NCI-H1417 treated with DMSO at 0.1 percent for 48 hours (cell line): ENCODE data around the gene OR6S1.
"Not testable (repeated sequence)": the region's sequence is repeated elsewhere in the genome, so short reads cannot be mapped to it uniquely, and the experiment has no call there.

Experiments
- DNase-seq: peaks from one replicate; lab custom pipeline; 2025; lab: John Stamatoyannopoulos, UW

OR6S1 gene

DNA sequence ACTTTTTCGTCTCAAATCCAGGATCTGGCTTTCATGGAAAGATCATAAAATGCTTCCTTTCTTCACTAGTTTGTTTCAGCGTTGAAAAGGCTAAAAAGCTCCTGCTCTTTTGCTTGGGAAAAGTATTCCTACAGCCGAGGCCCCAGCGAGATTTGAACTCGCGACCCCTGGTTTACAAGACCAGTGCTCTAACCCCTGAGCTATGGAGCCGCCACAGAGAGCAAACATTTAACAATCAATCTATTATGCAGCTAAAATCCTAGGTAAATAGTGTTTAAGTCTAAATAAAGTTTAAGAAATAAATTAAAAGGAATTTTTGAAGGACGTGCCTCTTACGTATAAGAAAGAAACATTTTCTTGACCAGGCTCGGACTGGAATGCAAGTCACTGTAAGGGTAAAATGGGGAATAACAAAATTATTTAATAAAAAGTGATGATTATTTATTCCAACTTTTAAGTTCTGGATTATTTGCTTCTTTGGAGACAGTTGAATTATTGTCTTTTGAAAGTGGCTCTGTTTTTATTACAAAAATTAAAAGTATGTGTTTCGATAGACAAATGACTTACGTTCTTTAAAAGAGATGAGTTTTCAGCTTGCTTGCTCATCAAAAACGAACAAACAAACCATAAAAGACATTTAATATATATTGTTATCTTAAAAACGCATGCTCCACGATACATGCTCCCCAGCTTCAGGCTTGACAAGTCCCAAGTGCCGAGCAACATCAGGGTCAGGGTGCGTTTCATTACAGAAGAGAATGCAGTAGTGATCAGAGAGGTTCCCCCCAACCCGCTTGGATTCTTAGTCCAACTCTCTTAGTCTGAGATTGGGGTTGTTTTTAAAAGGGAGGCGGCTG is 10.2 kb downstream of the OR6S1 start:
- DNase-seq = no peak

DNA sequence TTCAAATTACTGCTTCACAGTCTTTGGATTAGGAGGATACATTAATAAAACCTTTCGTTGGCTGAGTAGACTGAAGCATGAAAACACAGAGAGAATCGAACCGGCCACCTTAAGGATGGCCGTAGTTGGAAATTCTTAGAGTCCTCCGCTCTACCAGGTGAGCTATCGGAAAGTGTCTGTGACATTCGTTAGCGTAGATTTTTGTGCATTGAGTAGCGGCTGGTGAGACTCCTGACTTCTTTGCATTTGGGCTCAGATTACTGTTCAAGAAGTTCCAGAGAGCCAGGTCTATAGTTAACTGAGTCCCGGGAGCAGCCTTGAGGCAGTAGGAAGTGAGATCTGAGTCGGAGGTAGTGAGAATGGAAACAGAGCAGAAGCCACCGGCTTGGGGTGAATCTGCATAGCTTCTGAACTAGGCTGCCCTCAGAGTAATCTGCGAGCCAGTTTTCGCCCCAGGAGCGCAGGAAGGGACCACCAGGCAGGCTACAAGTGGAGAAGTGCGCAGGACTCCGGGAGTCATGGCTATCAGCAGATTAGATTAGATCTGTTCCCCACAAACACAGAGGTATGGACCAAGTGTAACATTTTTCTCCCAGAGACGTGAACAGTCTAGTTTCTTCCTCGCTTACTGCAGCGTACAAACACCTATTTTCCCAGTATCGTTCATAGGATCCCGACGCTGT is 11.0 kb downstream of the OR6S1 start:
- DNase-seq = no peak

DNA sequence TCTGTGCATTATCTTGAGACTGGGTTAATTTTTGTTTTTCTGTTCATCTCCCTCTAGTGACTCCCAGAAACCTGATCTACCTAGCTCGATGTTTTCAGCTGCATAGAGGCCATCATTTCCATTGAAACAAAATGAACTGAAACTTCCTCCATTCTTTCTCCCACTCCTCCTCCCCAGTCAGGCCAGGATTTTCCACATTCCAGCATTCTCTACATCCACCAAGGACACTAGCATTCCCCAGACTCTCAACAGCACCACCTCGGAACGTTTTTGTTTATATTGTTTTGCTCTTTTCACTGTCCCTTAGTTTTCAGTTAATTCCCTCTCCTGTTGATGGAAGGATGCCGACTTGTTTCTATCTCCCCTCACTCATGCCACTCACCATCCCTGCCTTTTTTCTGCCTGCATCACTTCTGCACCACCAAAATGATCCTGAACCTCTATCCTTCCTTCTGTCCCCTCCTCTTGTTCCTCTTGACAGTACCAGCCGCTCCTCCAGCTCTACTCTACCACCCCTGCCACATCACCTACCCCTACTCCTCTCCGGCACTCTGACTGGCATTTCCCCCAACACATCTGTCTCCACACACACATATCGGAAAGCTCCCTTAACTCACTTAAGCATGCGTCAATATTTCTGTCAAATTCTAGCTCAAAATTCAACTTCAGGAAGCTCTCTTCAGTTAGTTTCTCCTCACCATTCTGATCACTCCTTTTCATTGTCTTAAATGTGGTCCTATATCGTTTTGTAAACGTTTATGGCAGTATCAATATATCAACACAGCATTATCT is 13.2 kb downstream of the OR6S1 start:
- no peak for DNase-seq

DNA sequence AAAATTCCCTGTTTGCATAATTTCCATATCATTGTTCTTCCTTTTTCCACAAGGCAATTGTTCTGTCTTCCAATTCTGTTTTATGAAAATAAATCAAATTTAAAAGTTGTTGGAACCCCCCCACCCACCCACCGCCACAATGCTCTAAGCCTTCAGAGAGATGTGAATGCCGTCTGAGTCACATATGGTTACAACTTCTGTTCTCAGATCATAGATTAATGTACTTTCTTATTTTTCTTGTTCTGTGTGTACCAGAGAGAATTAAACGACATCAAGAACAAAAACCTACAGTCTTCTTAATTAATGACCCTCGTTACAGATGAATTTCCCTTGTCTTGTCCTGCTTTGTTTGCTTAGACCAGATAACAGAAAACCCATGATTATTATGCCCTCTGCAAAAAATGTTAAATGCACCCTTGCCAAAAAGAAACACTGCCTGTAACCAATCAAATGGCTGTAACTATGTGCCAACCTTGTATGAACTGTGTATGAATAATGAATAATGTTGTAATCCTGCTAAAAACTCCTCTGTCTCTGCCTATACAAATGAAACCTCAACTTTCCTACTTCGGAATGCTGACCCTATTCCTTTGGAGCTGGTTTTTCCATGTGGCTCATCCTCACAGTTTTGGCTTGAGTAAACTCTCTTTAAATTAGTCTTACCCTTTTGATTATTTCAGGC is 14.0 kb downstream of the OR6S1 start:
- no peak for DNase-seq

DNA sequence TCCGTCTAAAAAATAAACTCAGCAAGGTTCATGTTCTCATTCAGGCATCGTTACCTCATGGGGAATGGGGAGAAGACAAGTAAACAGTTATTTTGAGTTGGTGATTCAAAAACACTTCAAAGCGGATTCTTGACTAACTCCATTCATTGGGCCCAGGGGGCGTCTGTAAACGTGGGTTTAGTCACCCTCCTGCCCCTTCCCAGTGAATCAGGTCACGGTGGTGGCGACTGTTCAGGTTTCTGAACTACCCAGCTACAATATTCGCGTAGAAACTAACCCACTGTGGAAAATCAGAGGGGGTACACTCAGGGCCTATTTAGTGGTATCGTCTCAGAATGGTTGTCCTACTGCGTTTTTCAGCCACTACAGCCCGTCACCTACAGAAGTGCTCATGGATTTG is 15.2 kb downstream of the OR6S1 start:
- DNase-seq = no peak

DNA sequence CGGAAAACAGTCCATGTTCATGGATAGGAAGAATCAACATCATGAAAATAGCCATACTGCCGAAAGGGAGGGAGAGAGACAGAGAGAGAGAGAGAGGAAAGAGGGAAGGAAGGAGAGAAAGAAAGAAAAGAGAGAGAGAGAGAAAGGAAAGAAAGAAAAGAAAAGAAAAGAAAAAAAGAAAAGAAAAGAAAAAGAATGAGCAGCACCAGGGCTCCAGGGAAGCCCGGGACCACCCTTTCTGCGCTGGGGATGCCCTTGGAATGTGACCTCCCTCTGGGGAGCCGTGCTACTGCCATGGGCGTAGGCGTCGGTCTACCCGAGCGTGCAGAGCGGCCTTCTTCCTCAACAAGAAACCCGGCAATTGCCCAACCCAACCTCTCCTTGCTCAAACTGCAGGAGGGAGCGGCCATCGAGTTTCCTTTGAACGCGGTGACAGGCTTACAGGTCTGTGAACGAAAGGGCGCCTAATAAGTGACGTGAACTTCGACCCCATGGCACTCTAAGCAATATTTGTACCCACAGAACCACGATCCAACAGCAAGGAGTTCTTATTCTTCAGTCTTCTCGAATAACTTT is 16.9 kb downstream of the OR6S1 start:
- no peak for DNase-seq

DNA sequence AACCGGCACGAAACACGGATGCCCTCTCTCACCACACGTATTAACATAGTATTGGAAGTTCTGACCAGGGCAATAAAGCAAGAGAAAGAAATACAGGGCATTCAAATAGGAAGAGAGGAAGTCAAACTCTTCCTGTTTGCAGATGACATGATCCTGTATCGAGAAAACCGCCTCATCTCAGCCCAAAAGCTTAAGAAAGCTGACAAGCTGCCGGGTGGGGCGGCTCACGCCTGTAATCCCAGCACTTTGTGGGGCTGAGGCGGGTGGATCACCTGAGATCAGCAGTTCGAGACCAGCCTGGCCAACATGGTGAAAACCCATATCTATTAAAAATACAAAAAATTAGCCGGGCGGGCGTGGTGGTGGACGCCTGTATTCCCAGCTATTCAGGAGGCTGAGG is 17.7 kb downstream of the OR6S1 start:
- DNase-seq = no peak

DNA sequence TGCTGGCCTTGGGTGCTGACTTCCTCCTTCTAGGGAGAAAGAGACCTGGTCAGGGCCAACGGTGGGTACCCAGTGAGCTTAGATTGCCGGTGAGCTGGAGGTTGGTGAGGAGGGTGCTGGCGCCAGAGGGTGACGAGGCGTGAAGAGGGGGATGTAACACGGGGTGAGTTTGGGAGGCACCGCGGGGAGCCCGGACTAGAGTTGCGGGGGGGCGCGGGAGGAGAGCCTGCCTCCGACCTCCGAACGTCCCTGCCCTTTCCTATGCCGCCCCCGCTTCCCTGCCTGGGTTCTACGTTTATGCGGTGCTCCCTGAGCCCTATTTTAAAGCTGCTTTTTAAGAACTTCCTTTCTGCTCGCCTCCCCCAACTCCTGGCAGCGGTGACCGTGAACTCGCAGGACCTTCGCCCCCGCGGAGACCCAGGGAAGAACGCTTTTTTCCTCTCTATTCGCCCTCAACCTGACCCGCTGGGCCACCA is 18.6 kb downstream of the OR6S1 start:
- no peak for DNase-seq

DNA sequence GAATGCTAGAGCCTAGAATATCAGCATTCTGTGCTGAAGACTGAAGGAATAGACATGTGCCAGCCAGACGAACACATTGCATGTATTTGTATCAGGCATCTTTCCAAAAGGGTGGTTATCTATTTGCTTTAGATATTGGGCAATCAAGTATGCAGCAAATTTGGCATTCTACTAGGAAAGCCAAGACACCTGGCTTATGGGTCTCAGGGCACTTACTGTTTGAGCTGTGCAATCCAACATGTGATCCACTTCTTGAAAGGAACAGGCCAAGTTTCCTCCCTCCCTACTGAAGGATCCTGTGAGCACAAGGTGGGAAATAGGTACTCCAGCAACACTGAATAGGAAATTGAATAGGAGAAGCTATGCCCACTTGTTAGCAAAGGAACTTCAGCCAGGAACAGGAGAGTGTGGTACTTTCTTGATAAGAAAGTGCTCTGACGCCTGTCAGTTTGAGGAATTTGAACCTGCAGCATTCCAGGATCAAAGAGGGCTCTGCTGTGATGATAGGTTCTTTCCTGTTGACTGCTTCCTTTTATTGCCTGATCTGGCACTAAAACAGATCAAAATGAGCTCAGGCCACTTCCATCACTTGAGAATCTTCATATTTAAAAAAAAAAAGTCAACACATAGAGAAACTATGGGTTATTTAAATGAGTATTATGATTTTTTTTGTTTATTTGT is 20.6 kb downstream of the OR6S1 start:
- no peak for DNase-seq

DNA sequence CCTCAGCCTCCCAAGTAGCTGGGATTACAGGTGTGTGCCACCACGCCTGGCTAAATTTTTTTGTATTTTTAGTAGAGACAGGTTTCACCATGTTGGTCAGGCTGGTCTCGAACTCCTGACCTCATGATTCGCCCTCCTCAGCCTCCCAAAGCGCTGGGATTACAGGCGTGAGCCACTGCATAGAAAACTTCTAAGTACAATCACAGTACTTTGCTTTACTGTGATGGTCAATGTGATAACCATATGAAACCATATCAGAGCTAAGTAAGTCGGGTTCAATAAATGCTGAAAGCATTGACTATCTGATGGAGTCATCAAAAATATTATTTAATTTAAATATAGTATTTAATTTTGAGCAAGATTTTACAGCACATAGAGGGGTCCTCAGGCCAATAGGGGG is 21.8 kb downstream of the OR6S1 start:
- DNase-seq = not testable (repeated sequence)

DNA sequence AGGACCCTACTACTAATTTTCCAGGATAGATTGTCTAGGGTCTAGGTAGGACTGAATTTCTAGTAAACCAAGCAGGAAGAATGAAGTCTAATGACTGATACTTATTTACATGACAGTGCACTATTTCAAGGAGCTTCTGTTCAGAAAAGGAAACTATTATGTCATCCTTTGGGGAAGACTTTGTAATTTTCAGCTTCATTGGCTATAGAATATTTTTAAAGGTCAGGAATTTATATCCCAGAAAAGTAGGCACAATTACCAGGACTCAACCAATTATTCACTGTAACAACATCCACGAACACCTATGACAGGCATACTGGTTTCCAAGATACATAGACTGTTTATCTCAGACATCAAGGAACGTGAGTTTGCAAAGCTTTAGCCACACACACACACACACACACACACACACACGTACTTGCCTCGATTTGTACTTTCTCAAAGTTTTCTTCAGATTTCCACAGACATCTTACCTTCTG is 23.2 kb downstream of the OR6S1 start:
- DNase-seq = no peak

DNA sequence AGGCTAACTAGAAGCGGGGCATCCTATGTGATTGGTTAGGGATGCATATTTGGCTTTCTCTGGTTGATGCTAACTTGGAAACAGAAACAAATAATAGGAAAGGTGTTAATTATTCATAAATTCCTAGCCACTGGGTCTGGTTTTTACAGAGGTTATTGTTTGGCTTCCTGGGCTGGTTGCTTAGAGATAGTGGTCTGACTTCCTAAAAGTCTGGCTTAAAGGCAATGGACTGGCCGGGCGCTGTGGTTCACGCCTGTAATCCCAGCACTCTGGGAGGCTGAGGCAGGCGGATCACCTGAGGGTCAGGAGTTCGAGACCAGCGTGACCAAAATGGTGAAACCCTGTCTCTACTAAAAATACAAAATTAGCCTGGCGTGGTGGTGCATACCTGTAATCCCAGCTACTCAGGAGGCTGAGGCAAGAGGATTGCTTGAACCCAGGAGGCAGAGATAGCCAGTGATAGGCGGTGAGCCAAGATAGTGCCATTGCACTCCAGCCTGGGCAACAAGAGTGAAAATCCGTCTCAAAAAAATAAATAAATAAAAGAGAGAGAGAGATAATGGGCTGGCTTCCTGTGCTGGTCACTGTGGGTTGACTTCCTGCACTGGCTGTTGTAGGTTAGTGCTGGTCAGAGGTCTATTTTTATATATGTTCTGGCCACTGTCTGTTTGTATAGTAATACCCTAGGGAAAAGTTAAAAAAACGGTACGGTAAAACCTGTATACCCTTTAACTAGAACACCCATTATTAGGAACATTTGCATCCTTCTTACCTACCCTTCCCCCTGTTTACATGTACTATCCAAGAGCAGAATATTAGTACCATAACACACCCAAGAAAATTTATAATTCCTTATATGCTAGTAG is 24.1 kb downstream of the OR6S1 start:
- no peak for DNase-seq

DNA sequence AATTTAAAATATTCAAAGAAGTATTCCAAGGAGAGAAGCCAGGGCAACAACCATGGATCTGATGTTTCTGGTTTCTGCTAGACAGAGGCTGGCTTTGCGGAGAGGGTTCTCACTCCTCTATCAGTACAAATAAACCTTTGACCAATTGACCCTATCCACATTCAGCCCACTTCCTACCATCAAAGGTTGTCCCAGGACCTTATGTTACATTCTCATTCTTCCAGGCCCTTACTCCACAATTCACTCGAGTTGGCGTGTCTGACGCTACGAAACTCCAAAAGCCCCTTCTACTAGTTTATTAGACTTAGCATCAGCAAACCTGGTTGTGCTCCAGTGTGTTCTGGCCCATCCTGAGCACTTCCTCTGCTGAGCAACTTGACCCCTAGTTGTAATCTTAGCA is 25.5 kb downstream of the OR6S1 start:
- no peak for DNase-seq

DNA sequence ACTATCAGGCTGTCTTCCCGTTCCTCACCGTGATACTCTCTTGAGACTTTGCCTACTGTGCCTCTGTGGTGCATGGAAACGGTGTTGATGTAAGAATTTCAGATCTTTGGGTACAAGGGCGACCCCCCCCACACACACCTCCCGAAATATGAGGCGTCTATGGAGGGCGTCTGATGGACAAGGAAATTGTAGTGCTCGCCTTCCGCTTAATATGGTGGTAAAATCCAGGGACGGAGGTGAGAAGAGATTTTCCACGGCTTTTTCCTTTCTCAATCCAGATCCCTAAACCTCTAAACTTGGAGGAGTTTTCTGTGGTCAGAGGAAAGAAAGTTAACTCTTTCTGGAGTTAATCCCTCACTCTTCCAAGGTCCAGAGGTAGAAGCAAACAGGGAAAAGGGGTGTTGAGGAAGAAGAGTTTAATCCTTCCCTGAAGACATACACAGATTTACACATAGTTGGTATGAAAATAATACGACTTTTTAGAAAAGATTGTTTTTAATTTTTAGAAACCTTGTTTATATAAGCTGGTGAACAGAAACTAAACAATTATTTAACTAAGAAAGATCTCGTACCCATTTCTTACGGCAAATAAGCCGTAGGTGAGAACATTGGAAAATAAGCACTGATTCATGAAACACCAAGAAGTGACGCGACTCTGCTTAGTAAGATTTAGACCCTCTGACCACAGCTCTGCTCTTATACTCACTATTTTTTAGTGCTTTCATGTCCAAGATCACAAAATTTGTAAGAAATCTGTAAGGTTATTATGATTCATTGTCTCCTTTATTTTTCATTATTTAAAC is 27.3 kb downstream of the OR6S1 start:
- no peak for DNase-seq

DNA sequence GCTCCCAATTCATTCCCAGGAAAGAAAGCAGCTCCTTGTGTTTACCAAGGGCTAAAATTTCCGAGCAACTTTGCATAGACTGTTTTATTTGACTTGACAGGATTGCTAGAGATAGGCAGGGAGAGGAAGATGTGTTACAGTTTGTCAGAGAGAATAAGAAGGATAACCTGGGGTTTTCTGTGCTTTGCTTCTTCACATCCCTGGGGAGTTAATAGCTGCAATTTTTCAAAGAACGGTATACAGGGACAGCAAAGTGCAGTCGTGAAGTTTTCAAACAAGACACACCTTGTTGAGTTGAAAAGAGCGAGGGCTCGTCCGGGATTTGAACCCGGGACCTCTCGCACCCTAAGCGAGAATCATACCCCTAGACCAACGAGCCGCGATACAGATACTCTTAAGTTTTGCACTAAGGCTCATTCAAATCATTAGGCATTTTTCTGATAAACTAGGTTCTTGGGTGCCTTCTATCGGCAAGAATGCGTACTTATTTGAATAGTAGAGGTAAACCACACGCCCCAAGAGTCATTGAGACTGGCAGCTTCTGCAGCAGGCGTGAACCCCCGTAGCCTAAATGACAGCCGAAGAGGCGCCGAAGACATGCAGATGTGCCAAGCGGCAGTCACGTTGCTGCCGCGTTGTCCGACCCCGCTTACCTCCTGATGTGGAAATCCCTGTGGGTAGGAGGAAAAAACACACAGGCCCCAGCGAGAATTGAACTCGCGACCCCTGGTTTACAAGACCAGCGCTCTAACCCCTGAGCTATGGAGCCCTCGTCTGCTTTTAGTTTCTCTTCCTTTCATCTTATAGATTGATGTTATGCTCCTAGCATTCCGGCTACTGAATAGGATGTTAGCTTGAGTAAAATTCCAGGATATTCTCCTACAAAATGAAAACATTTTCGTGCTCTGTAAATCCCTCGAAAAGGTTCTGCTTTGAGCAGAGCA is 28.1 kb downstream of the OR6S1 start:
- DNase-seq = peak; percentile 97

DNA sequence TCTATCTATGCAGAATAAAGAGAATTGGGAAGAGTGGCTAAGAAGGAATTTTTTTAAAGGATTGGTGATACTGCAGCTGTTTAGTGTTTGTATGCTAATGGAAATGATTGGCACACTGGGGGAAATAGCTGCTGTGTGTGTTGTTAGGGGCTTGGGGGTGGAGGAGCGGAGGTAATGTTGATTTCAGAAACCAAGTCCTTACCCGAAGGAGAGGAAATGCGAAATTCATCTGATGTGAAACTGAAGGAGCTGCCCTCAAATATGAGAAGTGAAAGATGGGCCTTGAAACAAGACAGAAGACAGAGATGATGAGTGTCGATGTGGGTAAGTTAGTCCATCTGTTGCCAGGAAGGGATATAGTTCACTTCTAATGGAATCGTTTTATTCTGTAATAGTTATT is 29.1 kb downstream of the OR6S1 start:
- DNase-seq = no peak

DNA sequence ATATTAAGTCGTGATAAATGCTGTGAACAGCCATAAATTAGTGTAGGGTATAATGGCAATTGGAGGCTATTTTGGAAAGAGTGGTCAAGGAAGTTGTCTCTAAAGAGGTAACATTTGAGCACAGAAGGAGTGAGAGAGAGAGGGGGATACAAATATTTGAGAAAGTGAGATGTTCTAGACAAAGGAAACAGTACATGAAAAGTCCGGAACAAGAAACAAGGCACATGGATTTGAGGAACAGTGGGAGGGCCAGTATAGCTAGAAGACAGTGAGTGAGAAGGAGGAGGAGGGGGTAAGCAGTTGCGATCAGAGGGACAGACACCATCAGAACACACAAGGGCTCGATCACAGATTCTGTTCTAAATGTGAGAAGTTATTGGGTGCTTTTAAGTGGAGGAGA is 30.2 kb downstream of the OR6S1 start:
- DNase-seq = no peak
